GM12878 (cell line): ENCODE results near the gene CIB4. TPM values are rescaled to one million over a fixed set of nuclear protein-coding genes. Genes with fewer than 3 reads are reported as not detected.

Experiments used
- ATAC-seq: fragments of 200-7000 bp; cut with Tn5 transposase; 3 replicates; pipeline ENCODE4 v1.9.1; 2020; ENCODE audit warnings: mild to moderate bottlenecking, moderate library complexity
- BruUV-seq: library from RNA; stranded (reverse); fragments of 400-500 nt; replicated peaks from 2 replicates; lab custom pipeline; 2021; lab: Mats Ljungman, UMichigan
- CTCF ChIA-PET: fragments of 300-600 bp; sonication (Branson Sonifier 250); formaldehyde crosslinking; extraction: SDS; loops from one replicate; lab custom pipeline; 2021; ENCODE audit warnings: inconsistent platforms; lab: Yijun Ruan, JAX
- POLR2A ChIA-PET: fragments of 350-600 bp; formaldehyde crosslinking; extraction: SDS; loops from one replicate; lab custom pipeline; 2021; ENCODE audit warnings: inconsistent platforms; lab: Charles Lee
- RAD21 ChIA-PET: fragments of 300-600 bp; sonication (Branson Sonifier 250); formaldehyde crosslinking; loops from one replicate; lab custom pipeline; 2023; ENCODE audit warnings: antibody characterized with exemption; ENCODE audit not compliant: unreplicated experiment; lab: Charles Lee
- SMC1A ChIA-PET: fragments of 300-600 bp; sonication (Branson Sonifier 250); formaldehyde crosslinking; loops from one replicate; lab custom pipeline; 2023; ENCODE audit not compliant: unreplicated experiment, uncharacterized antibody; lab: Charles Lee
- DNase-seq: peaks from one replicate; pipeline ENCODE4 v3.0.0-alpha.2; 2011; ENCODE audit warnings: low read depth, low spot score
- FAIRE-seq: peaks from 3 replicates; lab custom pipeline; 2011; peaks lifted over from hg19 to GRCh38; lab: Jason Lieb, UNC
- H2AFZ ChIP-seq: 2 replicates; pipeline ENCODE4 v1.6.0; 2011; ENCODE audit warnings: low read depth, low read length, control low read depth; ENCODE audit not compliant: control insufficient read depth
- H3K27ac ChIP-seq: 2 replicates; pipeline ENCODE4 v1.5.1; 2011; ENCODE audit warnings: control low read depth; ENCODE audit not compliant: control insufficient read depth, insufficient read depth
- H3K27me3 ChIP-seq, 2 experiments: replicated peaks in 1 of 2; 2 replicates each; pipeline versions ENCODE4 v1.6.0 to v1.6.1; 2011; ENCODE audit warnings: low read length in 1 of 2; ENCODE audit not compliant: control insufficient read depth in 2 of 2, insufficient read depth in 2 of 2
- H3K36me3 ChIP-seq, 2 experiments: 2 replicates each; pipeline ENCODE4 v1.5.1; 2011; ENCODE audit warnings: low read length in 1 of 2; ENCODE audit not compliant: control insufficient read depth in 2 of 2, insufficient read depth in 2 of 2
- H3K4me1 ChIP-seq: 2 replicates; pipeline ENCODE4 v1.6.1; 2011; ENCODE audit warnings: mild to moderate bottlenecking, low read length, moderate library complexity, mixed read lengths; ENCODE audit not compliant: control insufficient read depth, insufficient read depth
- H3K4me2 ChIP-seq: 2 replicates; pipeline ENCODE4 v1.6.0; 2011; ENCODE audit warnings: control low read depth; ENCODE audit not compliant: control insufficient read depth, insufficient read depth
- H3K4me3 ChIP-seq: fragments of 200-600 bp; sonication (generic); 2 replicates; pipeline ENCODE4 v1.5.1; 2016
- H3K79me2 ChIP-seq: 2 replicates; pipeline ENCODE4 v1.6.0; 2011; ENCODE audit warnings: low read length; ENCODE audit not compliant: control insufficient read depth, insufficient read depth
- H3K9ac ChIP-seq: 2 replicates; pipeline ENCODE4 v1.8.0; 2011; ENCODE audit warnings: low read length, control low read depth, mixed read lengths; ENCODE audit not compliant: control insufficient read depth, insufficient read depth
- H3K9me3 ChIP-seq: replicated peaks from 3 replicates; pipeline ENCODE4 v1.5.1; 2011; ENCODE audit warnings: mild to moderate bottlenecking, low read length; ENCODE audit not compliant: control insufficient read depth, insufficient read depth
- H4K20me1 ChIP-seq: 2 replicates; pipeline ENCODE4 v1.6.0; 2011; ENCODE audit not compliant: control insufficient read depth, insufficient read depth
- BRCA1 ChIP-seq: IDR thresholded peaks from 2 replicates; pipeline ENCODE4 v1.6.1; 2011; ENCODE audit warnings: low read depth, low read length, improper control_type of control experiment
- CHD4 ChIP-seq: fragments of 200-600 bp; sonication (generic); IDR thresholded peaks from 2 replicates; pipeline ENCODE4 v1.6.1; 2016; ENCODE audit warnings: mild to moderate bottlenecking
- CREB1 ChIP-seq: IDR thresholded peaks from 2 replicates; pipeline ENCODE4 v1.6.1; 2012; ENCODE audit warnings: low read depth, mild to moderate bottlenecking, inconsistent platforms
- MYB ChIP-seq: fragments of 150-350 bp; IDR thresholded peaks from 2 replicates; pipeline ENCODE4 v1.6.1; 2014; ENCODE audit warnings: mild to moderate bottlenecking, low read depth, low read length, borderline replicate concordance
- PAX5 ChIP-seq: IDR thresholded peaks from 2 replicates; pipeline ENCODE4 v1.6.1; 2011; ENCODE audit warnings: low read depth, low read length, borderline replicate concordance
- USF1 ChIP-seq: IDR thresholded peaks from 2 replicates; pipeline ENCODE4 v1.6.1; 2011; ENCODE audit warnings: borderline replicate concordance, low read depth, mild to moderate bottlenecking, moderate library complexity, mixed read lengths, low read length; ENCODE audit not compliant: insufficient read depth; ENCODE audit errors: extremely low read length
- ZNF274 ChIP-seq: IDR thresholded peaks from one replicate; pipeline ENCODE4 v1.8.0; 2011; ENCODE audit not compliant: insufficient read length, insufficient read depth
- ZNF622 ChIP-seq: fragments of 450-650 bp; IDR thresholded peaks from 2 replicates; pipeline ENCODE4 v1.6.1; 2017; ENCODE audit warnings: mild to moderate bottlenecking, inconsistent platforms
- WGBS: methylation state at CpG from one replicate; pipeline ENCODE4 v1.1.6; 2016; ENCODE audit warnings: low lambda C conversion rate; ENCODE audit not compliant: insufficient replicate concordance, insufficient coverage; ENCODE audit errors: missing lambda C conversion rate; 5-methylcytosine and 5-hydroxymethylcytosine counted together
- in situ Hi-C: fragments of 300-500 bp; cut with MboI; formaldehyde crosslinking; loops from 9 replicates; pipeline ENCODE4 v1.14.3; 2018; ENCODE audit warnings: mixed read lengths
- intact Hi-C: fragments of 100-400 bp; cut with micrococcal nuclease; formaldehyde crosslinking; loops from one replicate; pipeline ENCODE4 v1.14.2; 2022; ENCODE audit not compliant: unreplicated experiment
- polyA plus RNA-seq, 11 experiments: library from polyadenylated mRNA; depleted of rRNA in 4 of 11; unstranded in 6 of 11; stranded (reverse) in 5 of 11; fragments of >200 nt; fragmentation: Nextera tagmentation in 4 of 11; fragmentation: Illumina TruSeq in 1 of 11; extraction: Ambion mirVana in 4 of 11; extraction: Trizol in 1 of 11; gene quantifications; 1 replicate in 1 of 11; 2 replicates in 10 of 11; pipeline versions ENCODE4 v1.2.1 to v1.2.3, GENCODE V29; 2011 to 2016; ENCODE audit warnings: inconsistent platforms in 2 of 11, missing spikeins in 2 of 11, low read depth in 1 of 11
- total RNA-seq, 4 experiments: library from RNA; depleted of rRNA in 3 of 4; stranded (reverse); fragments of >200 nt in 3 of 4; fragmentation: Illumina TruSeq in 1 of 4; extraction: Trizol in 1 of 4; gene quantifications; 2 replicates each; pipeline versions ENCODE4 v1.2.1 to v1.2.3, GENCODE V29; 2013 to 2021

CIB4 gene
- total and polyA plus RNA-seq, 10 of the 15 experiments (the other 5 are each of a cell fraction or from before 2014, with no cell fraction given) = not detected

DNA sequence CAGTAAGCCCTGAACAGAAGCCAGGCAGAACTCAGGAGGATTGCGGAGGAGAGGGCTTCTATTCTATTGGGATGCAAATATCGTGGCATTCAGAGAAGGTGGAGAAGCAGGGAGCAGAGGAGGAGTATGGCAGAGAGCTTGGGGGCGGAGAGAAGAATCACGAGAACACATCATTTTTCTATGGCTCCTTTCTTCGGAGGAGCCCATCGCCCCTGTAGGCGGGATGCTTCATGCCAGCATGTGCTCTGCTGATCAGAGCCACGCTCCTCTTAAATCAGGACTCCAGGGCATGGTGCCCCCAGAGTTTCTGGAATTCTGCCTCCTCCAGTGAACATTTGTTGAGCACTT is 71.1 kb downstream of the CIB4 start:
- no peaks in the 10 kb centered on the region for H3K4me1 ChIP-seq
- no peak overlapping the region for H2AFZ ChIP-seq
- H3K4me2 ChIP-seq = no peak overlapping the region
- H3K79me2 ChIP-seq = no peaks in the 10 kb centered on the region
- TF ChIP-seq CREB1 = no peak
- no peak for TF ChIP-seq ZNF274
- TF ChIP-seq BRCA1 = no peak
- no peak for TF ChIP-seq ZNF622
- in situ Hi-C loops = no loop called here
- no peak overlapping the region for H3K27ac ChIP-seq
- H4K20me1 ChIP-seq = no peaks in the 10 kb centered on the region
- DNase-seq (no peak), FAIRE-seq (no peak), ATAC-seq (no peak)
- no TSS peak for BruUV-seq
- ChIA-PET POLR2A (no interaction called here), RAD21 (no interaction called here), CTCF (no interaction called here), SMC1A (no interaction called here)
- no peak overlapping the region for H3K4me3 ChIP-seq
- H3K27me3 ChIP-seq = peaks cover 3 to 4% of the 10 kb centered on the region in 2 experiments; a peak in 3 of 4 replicates
- intact Hi-C loops = no loop called here
- 40% methylated on average over 8 of the region's 8 CpGs for WGBS
- no peak overlapping the region for H3K9ac ChIP-seq
- H3K9me3 ChIP-seq = no peaks in the 10 kb centered on the region
- no peaks in the 10 kb centered on the region for H3K36me3 ChIP-seq

DNA sequence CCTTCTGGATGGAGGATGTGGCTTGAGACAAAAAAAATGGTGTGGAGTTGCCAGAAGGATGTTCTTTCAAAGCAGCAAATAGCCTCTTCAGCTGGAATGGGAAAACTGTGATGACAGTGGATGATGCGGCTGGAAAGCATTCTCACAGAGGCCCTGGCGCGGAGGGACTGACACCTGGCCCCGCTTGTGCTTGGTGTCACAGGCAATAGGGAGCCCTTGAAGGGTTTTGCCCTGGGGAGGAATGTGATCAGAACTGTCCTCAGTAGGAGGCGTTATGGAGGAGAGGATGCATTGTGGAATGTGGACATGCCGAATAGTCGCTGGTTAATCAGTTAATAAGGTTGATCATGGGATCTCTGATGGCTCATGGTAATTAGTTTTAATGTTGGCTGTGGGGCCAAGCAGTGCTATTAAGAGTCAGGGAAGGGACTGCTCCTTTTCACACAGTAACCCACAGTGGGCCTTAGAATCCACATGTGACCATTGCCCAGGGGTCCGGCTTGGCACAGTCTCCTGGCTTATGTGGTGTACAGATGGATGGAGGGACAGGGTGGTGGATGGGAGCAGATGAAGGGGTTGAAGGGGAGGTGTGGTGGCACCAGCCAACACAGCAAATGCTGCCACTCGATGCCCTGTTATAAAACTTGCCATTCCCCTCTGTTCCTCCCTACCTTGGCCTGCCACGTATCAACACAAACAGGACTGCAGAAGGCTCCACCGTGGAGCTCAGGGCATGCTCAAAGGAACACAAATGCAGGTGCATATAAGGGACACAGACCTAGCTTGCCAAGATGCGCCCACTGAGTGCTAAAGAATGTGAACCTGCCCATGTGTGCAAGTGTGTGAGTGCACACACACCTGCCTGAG is 71.7 kb downstream of the CIB4 start:
- in situ Hi-C loops = no loop called here
- no peak for FAIRE-seq
- RAD21 ChIA-PET = no interaction called here

More for the DNA sequence above, 71.7 kb downstream of the CIB4 start:
- CTCF ChIA-PET = no interaction called here
- Histone ChIP-seq H3K27ac (no peak overlapping the region), H3K27me3 (peaks cover 3 to 4% of the 10 kb centered on the region in 2 experiments; a peak in 3 of 4 replicates)
- SMC1A ChIA-PET = no interaction called here
- WGBS = 49% methylated on average over 12 of the region's 12 CpGs
- TF ChIP-seq PAX5 (no peak), MYB (no peak), USF1 (no peak), CHD4 (no peak)
- TF ChIP-seq, all 136 proteins: peak for 0
- Histone ChIP-seq H3K4me2 (no peak overlapping the region), H3K9me3 (no peaks in the 10 kb centered on the region), H2AFZ (no peak overlapping the region), H3K4me1 (no peaks in the 10 kb centered on the region), H3K9ac (no peak overlapping the region), H4K20me1 (no peaks in the 10 kb centered on the region), H3K79me2 (no peaks in the 10 kb centered on the region), H3K36me3 (no peaks in the 10 kb centered on the region), H3K4me3 (no peak overlapping the region)
- POLR2A ChIA-PET = no interaction called here
- ATAC-seq (no peak), DNase-seq (no peak)
- intact Hi-C loops = no loop called here
- BruUV-seq = no TSS peak
